Adrenal gland (tissue), 12 donors: ENCODE data around the gene ELOB. TPM values are rescaled to one million over a fixed set of nuclear protein-coding genes. Genes with fewer than 3 reads are reported as not detected.

ENCODE experiments used
- DNase-seq, 7 donors: peaks; one replicate each; pipeline ENCODE4 v3.0.0-alpha.2; 2019 to 2020
- H3K27ac ChIP-seq, 5 donors: fragments of 200-600 bp; sonication (generic) in 4 of 5; 1 replicate in 3 of 5; 2 replicates in 2 of 5; pipeline versions ENCODE4 v1.5.1 to v1.8.0; 2016 to 2020; ENCODE audit warnings: mild to moderate bottlenecking in 1 of 5
- H3K27me3 ChIP-seq: fragments of 200-600 bp; 2 replicates; pipeline ENCODE4 v1.8.0; 2021
- H3K36me3 ChIP-seq, 2 donors: fragments of 200-600 bp; replicated peaks in 1 of 2; 1 replicate in 1 of 2; 2 replicates in 1 of 2; pipeline versions ENCODE4 v1.5.1 to v1.8.0; 2018 to 2022
- H3K4me1 ChIP-seq, 2 donors: fragments of 200-600 bp; replicated peaks in 1 of 2; 1 replicate in 1 of 2; 2 replicates in 1 of 2; pipeline versions ENCODE4 v1.5.1 to v1.8.0; 2018 to 2021
- H3K4me3 ChIP-seq, 4 donors: fragments of 200-600 bp; sonication (generic) in 3 of 4; one replicate each; pipeline ENCODE4 v1.5.1; 2016 to 2018
- H3K9me3 ChIP-seq, 3 donors: fragments of 200-600 bp; sonication (generic) in 1 of 3; replicated peaks in 1 of 3; 1 replicate in 2 of 3; 2 replicates in 1 of 3; pipeline versions ENCODE4 v1.5.1 to v1.8.0; 2016 to 2021
- POLR2A ChIP-seq, 2 donors: fragments of 450-650 bp; IDR thresholded peaks; one replicate each; pipeline ENCODE4 v1.6.1; 2017; ENCODE audit warnings: antibody characterized with exemption in 2 of 2, mild to moderate bottlenecking in 2 of 2, moderate library complexity in 1 of 2
- WGBS, 4 donors: extraction: QIAGEN DNeasy Blood & Tissue Kit in 2 of 4; methylation state at CpG; one replicate each; pipeline versions ENCODE4 v1.1.5 to v1.1.7; 2013 to 2017; 5-methylcytosine and 5-hydroxymethylcytosine counted together
- intact Hi-C, 2 donors: fragments of 100-400 bp; cut with DNase I; formaldehyde crosslinking; loops; one replicate each; pipeline versions ENCODE4 v1.14.1 to v1.15.0; 2022 to 2023
- polyA plus RNA-seq, 3 donors: library from polyadenylated mRNA; stranded (reverse); fragments of 200-250 nt in 2 of 3; fragments of 350-450 nt in 1 of 3; fragmentation: Illumina TruSeq in 1 of 3; extraction: RNeasy Lipid Tissue Mini Kit (QIAGEN cat#74804) in 1 of 3; gene quantifications; one replicate each; pipeline ENCODE4 v1.2.3, GENCODE V29; 2013 to 2014
- total RNA-seq, 9 donors: library from RNA; depleted of rRNA in 4 of 9; stranded (reverse); fragments of >200 nt in 4 of 9; fragments of 120-200 nt in 1 of 9; fragmentation: NEBNext Ultra II Directional in 1 of 9; extraction: Animal tissue kit (Norgen Biotek cat#: 25700) in 1 of 9; gene quantifications; one replicate each; pipeline versions ENCODE4 v1.1.0 to v1.2.4, GENCODE V29; 2013 to 2023
- TF ChIP-seq, protein P1 (sequence below), 6 experiments: fragments of 450-650 bp in 4 of 6; fragments of 200-600 bp in 2 of 6; sonication (generic) in 1 of 6; IDR thresholded peaks; 1 replicate in 5 of 6; 2 replicates in 1 of 6; pipeline versions ENCODE4 v1.5.1 to v1.8.0; 2016 to 2021; ENCODE audit warnings: antibody characterized with exemption in 6 of 6, mild to moderate bottlenecking in 2 of 6, moderate library complexity in 1 of 6
- donor health status: healthy with polysubstance abuse.
- donor health status: Bipolar disorder and iron deficiency.
- donor health status: DM: yes; HTN: yes; CAD: no.
- donor health status: DM: no; HTN: no; CAD: no.
- donor health status: DM: no; HTN: no; CAD: no.
- donor health status: DM: yes; HTN: yes; CAD: no.

Gene ELOB
- total and polyA plus RNA-seq, 12 donors: 72.7 to 1,030 (median 361) TPM

DNA sequence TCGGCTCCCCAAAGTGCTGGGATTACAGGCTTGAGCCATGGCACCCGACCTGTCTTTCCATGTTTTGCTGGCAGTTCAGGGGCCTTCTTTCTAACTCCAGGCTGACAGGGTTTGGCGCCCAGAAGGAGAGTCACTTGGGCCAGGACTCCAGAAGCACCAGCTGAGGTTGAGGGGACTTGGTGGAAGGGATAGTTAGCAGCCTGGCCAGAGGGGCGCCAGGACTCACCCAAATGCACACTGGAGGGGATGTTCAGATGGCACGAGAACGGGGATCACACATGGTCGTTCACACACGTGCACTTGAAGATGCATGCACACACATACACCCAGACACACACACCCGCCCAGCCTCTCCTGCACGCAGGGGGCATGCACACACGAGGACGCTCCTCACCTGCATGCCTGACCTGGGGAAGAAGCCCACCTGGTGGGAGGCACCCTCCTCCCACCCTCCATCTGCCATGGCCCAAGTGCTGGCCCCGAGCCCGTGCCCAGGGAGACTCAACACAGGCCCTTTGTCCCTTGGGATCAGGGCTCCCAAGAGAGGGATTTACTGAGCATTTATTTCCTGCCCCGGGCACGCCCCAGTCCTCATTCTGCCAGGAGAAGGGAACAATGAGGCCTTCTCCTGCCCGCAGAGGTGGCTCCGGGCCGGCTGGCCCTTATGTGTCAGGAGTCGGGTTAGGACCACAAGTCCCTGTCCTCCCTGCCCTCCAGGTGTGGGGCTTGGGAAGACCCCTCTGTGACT, 37.6 kb upstream of the ELOB start:
- Histone ChIP-seq H3K4me1 (no peaks in the 10 kb centered on the region), H3K36me3 (no peaks in the 10 kb centered on the region), H3K27ac (no peak overlapping the region), H3K27me3 (no peaks in the 10 kb centered on the region), H3K4me3 (no peak overlapping the region), H3K9me3 (no peaks in the 10 kb centered on the region)
- DNase-seq: no peak
- intact Hi-C loops: no loop called here
- no peak for TF ChIP-seq POLR2A (IDR thresholded peaks at IDR 0.05)
- TF ChIP-seq, protein P1, sequence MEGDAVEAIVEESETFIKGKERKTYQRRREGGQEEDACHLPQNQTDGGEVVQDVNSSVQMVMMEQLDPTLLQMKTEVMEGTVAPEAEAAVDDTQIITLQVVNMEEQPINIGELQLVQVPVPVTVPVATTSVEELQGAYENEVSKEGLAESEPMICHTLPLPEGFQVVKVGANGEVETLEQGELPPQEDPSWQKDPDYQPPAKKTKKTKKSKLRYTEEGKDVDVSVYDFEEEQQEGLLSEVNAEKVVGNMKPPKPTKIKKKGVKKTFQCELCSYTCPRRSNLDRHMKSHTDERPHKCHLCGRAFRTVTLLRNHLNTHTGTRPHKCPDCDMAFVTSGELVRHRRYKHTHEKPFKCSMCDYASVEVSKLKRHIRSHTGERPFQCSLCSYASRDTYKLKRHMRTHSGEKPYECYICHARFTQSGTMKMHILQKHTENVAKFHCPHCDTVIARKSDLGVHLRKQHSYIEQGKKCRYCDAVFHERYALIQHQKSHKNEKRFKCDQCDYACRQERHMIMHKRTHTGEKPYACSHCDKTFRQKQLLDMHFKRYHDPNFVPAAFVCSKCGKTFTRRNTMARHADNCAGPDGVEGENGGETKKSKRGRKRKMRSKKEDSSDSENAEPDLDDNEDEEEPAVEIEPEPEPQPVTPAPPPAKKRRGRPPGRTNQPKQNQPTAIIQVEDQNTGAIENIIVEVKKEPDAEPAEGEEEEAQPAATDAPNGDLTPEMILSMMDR (IDR thresholded peaks at IDR 0.05): no peak
- WGBS, 4 donors: 77 to 91% (median 87%) methylated on average over 10 to 20 of the region's 20 CpGs

DNA sequence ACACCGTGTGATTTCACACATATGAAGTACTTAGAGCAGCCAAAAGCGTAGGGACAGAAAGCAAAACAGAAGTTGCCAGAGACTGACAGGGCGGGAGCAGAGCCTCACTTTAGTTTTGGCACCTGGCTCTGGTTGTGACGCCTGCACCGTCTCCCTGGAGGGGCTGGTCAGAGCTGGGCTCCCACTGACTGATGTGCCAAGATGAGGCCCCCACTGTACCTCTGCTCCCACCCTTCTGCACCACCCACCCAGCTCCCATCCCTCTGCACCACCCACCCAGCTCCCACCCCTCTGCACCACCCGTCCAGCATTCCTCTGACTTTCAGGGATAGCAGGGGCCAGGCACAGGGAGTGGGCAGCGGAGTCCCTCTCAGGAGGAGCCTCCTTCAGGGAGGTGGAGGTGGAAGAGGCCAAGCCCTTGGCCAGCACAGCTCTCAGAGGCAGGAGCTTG, 36.7 kb upstream of the ELOB start:
- H3K27ac ChIP-seq: no peak overlapping the region
- H3K4me3 ChIP-seq: no peak overlapping the region
- WGBS, 4 donors: 62 to 84% (median 82%) methylated on average over 6 to 7 of the region's 7 CpGs
- H3K4me1 ChIP-seq: no peaks in the 10 kb centered on the region
- H3K9me3 ChIP-seq: no peaks in the 10 kb centered on the region
- TF ChIP-seq, protein P1 (IDR thresholded peaks at IDR 0.05): no peak
- TF ChIP-seq POLR2A (IDR thresholded peaks at IDR 0.05): no peak
- H3K27me3 ChIP-seq: no peaks in the 10 kb centered on the region
- DNase-seq: no peak
- intact Hi-C loops: no loop called here
- no peaks in the 10 kb centered on the region for H3K36me3 ChIP-seq

DNA sequence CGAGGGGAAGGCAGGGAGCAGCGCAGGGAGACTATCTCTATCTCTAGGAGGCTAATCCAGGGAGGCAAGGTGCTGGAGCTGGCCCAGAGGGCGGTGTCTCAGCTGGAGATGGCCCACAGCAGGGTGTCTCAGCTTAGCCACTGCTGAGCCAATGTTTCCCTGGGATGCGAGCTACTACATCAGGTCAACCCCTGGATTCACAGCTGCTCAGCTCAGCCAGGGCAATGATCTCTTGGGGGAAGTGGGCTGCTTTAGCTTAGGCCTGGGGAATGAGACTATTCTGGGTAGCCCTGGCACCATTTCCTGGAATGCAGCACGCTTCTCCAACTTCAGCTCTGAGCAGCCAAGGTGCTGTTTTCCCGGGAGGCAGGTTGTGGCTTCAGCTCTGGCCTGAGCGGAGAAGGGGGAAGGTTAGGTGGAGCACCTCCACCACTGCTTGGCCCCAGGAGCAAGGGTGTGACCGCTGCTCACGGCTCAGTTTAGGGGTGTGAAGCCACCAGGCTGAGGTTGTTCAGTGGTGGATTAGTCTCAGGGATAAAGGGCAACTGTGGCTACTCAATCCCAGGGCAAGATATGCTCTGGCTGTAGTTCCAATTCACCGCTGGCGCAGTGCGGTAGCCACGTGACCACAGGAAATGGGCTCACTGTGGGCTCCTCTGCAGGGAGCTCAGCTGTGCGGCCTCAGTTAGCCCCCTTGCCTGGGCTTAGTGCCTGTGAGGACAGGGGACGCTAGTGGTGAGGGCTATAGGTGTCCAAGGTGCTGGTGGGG, 34.8 kb upstream of the ELOB start:
- no peaks in the 10 kb centered on the region for H3K4me1 ChIP-seq
- TF ChIP-seq, protein P1 (IDR thresholded peaks at IDR 0.05): no peak
- TF ChIP-seq POLR2A (IDR thresholded peaks at IDR 0.05): no peak
- H3K9me3 ChIP-seq: no peaks in the 10 kb centered on the region
- intact Hi-C loops: no loop called here
- H3K36me3 ChIP-seq: no peaks in the 10 kb centered on the region
- no peak for DNase-seq
- no peak overlapping the region for H3K4me3 ChIP-seq
- 76 to 83% (median 79%) methylated on average over 11 to 15 of the region's 15 CpGs for WGBS, 4 donors
- H3K27ac ChIP-seq: no peak overlapping the region
- H3K27me3 ChIP-seq: no peaks in the 10 kb centered on the region

DNA sequence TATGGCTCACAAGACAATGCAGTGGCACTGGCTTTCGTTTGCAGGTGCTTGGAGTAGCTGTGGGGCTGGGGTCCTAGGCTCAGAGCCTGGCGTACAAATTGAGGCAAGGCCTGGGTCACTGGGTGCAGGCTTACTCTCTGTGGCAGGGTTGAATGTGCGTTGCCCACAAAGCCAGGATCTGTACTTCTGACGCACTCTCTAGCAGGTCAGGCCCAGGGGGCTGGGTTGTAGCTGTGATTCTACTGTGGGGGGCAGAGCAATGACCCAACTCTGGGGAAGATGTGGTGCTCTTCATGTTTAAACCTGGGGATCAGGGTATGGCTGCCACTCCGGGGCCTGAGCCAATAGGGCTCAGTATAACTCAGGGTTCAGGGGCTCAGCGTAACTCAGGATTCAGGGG, 33.6 kb upstream of the ELOB start:
- H3K27ac ChIP-seq: no peak overlapping the region
- no peaks in the 10 kb centered on the region for H3K4me1 ChIP-seq
- intact Hi-C loops: no loop called here
- no peaks in the 10 kb centered on the region for H3K36me3 ChIP-seq
- WGBS, 4 donors: 73 to 89% (median 84%) methylated on average over 5 to 6 of the region's 6 CpGs
- no peak for TF ChIP-seq POLR2A (IDR thresholded peaks at IDR 0.05)
- TF ChIP-seq, protein P1 (IDR thresholded peaks at IDR 0.05): no peak
- no peak overlapping the region for H3K4me3 ChIP-seq
- H3K27me3 ChIP-seq: peaks cover under 1% of the 10 kb centered on the region
- DNase-seq: no peak
- no peaks in the 10 kb centered on the region for H3K9me3 ChIP-seq
